Osteoblast (primary cell): ENCODE measurements around the gene PTPRF. TPM values are rescaled to one million over a fixed set of nuclear protein-coding genes. Genes with fewer than 3 reads are reported as not detected.

Experiments used
- DNase-seq: peaks from one replicate; pipeline ENCODE4 v3.0.0; 2011; ENCODE audit warnings: low spot score, mixed read lengths; ENCODE audit not compliant: insufficient read length; ENCODE audit errors: missing footprints
- H2AFZ ChIP-seq: 2 replicates; pipeline ENCODE4 v1.6.0; 2011; ENCODE audit warnings: mild to moderate bottlenecking, low read length
- H3K27ac ChIP-seq: 2 replicates; pipeline ENCODE4 v1.5.1; 2011; ENCODE audit warnings: mild to moderate bottlenecking, low read depth, low read length, moderate library complexity
- H3K27me3 ChIP-seq: 2 replicates; pipeline ENCODE4 v1.6.0; 2012; ENCODE audit warnings: mild to moderate bottlenecking, control low read depth, inconsistent platforms, low read length, moderate library complexity; ENCODE audit not compliant: insufficient read depth
- H3K36me3 ChIP-seq: 2 replicates; pipeline ENCODE4 v1.5.1; 2011; ENCODE audit warnings: mild to moderate bottlenecking, low read length, control low read depth, moderate library complexity; ENCODE audit not compliant: insufficient read depth
- H3K4me1 ChIP-seq: 2 replicates; pipeline ENCODE4 v1.5.1; 2011; ENCODE audit warnings: mild to moderate bottlenecking, low read length, control low read depth, moderate library complexity; ENCODE audit not compliant: insufficient read depth
- H3K4me2 ChIP-seq: 2 replicates; pipeline ENCODE4 v1.6.0; 2011; ENCODE audit warnings: mild to moderate bottlenecking, low read length; ENCODE audit not compliant: insufficient read depth
- H3K4me3 ChIP-seq: fragments of 200-600 bp; sonication (generic); 3 replicates; pipeline ENCODE4 v1.5.1; 2012; ENCODE audit warnings: mild to moderate bottlenecking, low read length, inconsistent platforms; ENCODE audit not compliant: insufficient read depth
- H3K79me2 ChIP-seq: 2 replicates; pipeline ENCODE4 v1.6.0; 2012; ENCODE audit warnings: mild to moderate bottlenecking, low read length, control low read depth, inconsistent platforms; ENCODE audit not compliant: insufficient read depth
- H3K9me3 ChIP-seq: 2 replicates; pipeline ENCODE4 v1.5.1; 2011; ENCODE audit warnings: low read depth, low read length, control low read depth
- H4K20me1 ChIP-seq: 2 replicates; pipeline ENCODE4 v1.6.0; 2012; ENCODE audit warnings: mild to moderate bottlenecking, low read length, control low read depth; ENCODE audit not compliant: insufficient read depth
- total RNA-seq: library from RNA; depleted of rRNA; stranded (reverse); fragments of >200 nt; gene quantifications from 2 replicates; pipeline ENCODE4 v1.2.3, GENCODE V29; 2012
- TF ChIP-seq, protein P1 (sequence below): IDR thresholded peaks from 2 replicates; pipeline ENCODE4 v1.5.1; 2011; ENCODE audit warnings: mild to moderate bottlenecking, low read depth, low read length, moderate library complexity; ENCODE audit errors: extremely low read depth

The PTPRF gene
- total RNA-seq, 1 donor, result 13.0 TPM

DNA sequence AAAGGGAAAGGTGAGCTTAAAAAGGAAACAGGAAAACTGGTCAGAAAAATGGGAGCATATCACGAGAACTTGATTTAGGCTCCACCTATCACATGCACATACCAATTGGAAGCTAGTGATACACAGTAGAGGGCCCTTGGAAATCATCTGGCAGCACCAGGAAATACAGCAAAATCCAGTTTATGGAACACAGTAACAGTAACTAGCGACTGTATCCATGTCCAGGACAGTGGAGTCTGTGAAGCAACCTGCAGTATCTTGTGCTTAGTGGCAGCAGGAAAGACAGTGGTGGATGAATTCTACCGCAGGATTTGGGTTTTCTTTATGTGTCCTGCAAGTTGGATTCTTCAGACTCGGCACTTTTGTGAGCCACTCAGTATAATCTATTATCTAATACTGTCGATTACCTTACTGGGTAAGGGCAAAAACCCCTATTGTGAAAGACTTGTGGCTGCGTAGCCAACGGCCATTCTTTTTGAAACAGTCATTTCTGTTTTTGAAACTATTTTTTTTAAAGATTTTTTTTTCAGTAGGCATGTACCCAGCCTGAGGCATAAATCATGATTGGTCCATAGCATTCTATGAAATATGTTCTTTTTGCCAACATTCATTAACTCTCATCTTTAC lies 117.7 kb downstream of the PTPRF start:
- H3K27ac ChIP-seq, result peak overlapping the region; percentile 20
- no peaks in the 10 kb centered on the region for H3K36me3 ChIP-seq
- peaks cover 29% of the 10 kb centered on the region for H3K79me2 ChIP-seq
- peaks cover 10% of the 10 kb centered on the region for H3K4me1 ChIP-seq
- H3K4me3 ChIP-seq, result no peak overlapping the region
- DNase-seq, result peak; percentile 45
- peak overlapping the region; percentile 98 for H3K4me2 ChIP-seq
- H3K9me3 ChIP-seq, result no peaks in the 10 kb centered on the region
- peaks cover 8% of the 10 kb centered on the region for H3K27me3 ChIP-seq
- no peak overlapping the region for H2AFZ ChIP-seq
- TF ChIP-seq, protein P1, sequence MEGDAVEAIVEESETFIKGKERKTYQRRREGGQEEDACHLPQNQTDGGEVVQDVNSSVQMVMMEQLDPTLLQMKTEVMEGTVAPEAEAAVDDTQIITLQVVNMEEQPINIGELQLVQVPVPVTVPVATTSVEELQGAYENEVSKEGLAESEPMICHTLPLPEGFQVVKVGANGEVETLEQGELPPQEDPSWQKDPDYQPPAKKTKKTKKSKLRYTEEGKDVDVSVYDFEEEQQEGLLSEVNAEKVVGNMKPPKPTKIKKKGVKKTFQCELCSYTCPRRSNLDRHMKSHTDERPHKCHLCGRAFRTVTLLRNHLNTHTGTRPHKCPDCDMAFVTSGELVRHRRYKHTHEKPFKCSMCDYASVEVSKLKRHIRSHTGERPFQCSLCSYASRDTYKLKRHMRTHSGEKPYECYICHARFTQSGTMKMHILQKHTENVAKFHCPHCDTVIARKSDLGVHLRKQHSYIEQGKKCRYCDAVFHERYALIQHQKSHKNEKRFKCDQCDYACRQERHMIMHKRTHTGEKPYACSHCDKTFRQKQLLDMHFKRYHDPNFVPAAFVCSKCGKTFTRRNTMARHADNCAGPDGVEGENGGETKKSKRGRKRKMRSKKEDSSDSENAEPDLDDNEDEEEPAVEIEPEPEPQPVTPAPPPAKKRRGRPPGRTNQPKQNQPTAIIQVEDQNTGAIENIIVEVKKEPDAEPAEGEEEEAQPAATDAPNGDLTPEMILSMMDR, result no peak
- peaks cover 27% of the 10 kb centered on the region for H4K20me1 ChIP-seq

DNA sequence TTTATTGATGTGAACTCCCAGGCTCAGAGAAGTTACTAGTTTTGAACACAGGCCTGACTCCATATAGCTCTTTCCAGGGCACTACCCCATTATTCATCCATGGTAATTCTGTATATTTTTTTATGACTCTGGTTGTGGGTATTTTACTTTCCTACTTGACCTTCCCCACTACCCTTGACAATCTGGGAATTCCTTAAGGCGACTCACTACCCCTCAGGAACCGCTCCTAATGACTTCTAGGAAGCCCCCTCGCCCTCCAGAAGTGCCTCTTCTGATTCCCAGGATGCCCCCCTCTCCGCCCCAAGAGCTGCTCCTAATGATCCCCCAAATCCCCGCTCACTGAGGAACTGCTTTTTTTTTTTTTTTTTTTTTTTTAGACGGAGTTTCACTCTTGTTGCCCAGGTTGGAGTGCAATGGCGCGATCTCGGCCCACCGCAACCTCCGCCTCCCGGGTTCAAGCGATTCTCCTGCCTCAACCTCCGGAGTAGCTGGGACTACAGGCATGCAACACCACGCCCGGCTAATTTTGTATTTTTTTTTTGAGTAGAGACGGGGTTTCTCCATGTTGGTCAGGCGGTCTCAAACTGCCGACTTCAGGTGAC lies 118.3 kb downstream of the PTPRF start:
- peaks cover 27% of the 10 kb centered on the region for H4K20me1 ChIP-seq
- H3K9me3 ChIP-seq, result no peaks in the 10 kb centered on the region
- TF ChIP-seq, protein P1, result no peak
- H3K27ac ChIP-seq, result peak overlapping the region; percentile 79
- no peak for DNase-seq
- peak overlapping the region; percentile 97 for H2AFZ ChIP-seq
- H3K36me3 ChIP-seq, result peaks cover 6% of the 10 kb centered on the region
- H3K4me2 ChIP-seq, result peak overlapping the region; percentile 98
- peaks cover 36% of the 10 kb centered on the region for H3K79me2 ChIP-seq
- H3K4me3 ChIP-seq, result peak overlapping the region; percentile 97
- H3K27me3 ChIP-seq, result peaks cover 8% of the 10 kb centered on the region
- H3K4me1 ChIP-seq, result peaks cover 10% of the 10 kb centered on the region

GRCh38 chr1:43650310-43651085 lies 119.8 kb downstream of the PTPRF start:
- Histone ChIP-seq H3K4me1 (peaks cover 10% of the 10 kb centered on the region), H3K4me3 (peak overlapping the region; percentile 97), H3K27me3 (peaks cover under 1% of the 10 kb centered on the region), H4K20me1 (peaks cover 27% of the 10 kb centered on the region), H3K4me2 (peak overlapping the region; percentile 98), H3K36me3 (peaks cover 19% of the 10 kb centered on the region), H3K79me2 (peaks cover 51% of the 10 kb centered on the region), H3K9me3 (no peaks in the 10 kb centered on the region), H2AFZ (peak overlapping the region; percentile 96), H3K27ac (peak overlapping the region; percentile 79)
- DNase-seq, result peak; percentile 99
- TF ChIP-seq, protein P1, result no peak

DNA sequence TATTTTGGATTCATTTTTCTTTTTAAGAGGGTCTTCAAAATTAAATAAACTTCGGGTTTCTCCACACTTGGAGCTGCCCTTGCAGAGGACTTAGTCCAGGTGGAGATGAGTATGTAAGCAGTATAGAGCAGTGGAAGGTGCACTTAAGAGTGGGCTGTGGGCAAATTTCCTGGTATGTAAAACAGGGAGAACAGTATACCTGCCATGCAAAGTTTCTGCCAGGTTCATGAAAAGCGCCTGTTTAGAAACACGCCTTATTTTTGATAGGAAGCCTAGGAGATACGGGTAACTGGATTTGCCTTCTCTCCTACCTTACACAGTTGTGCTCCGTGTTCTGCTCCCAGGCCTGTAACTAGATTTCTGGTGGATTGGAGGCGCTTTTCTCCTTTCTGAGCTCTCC lies 120.5 kb downstream of the PTPRF start:
- Histone ChIP-seq H3K4me3 (peak overlapping the region; percentile 97), H3K36me3 (peaks cover 26% of the 10 kb centered on the region), H3K4me1 (peaks cover 10% of the 10 kb centered on the region), H3K27me3 (no peaks in the 10 kb centered on the region), H4K20me1 (peaks cover 27% of the 10 kb centered on the region), H3K4me2 (peak overlapping the region; percentile 78), H2AFZ (no peak overlapping the region), H3K27ac (peak overlapping the region; percentile 76), H3K9me3 (no peaks in the 10 kb centered on the region), H3K79me2 (peaks cover 55% of the 10 kb centered on the region)
- TF ChIP-seq, protein P1, result no peak
- DNase-seq, result no peak
